Thymus (tissue), 11 donors: ENCODE results near the gene ARF1. TPM values are rescaled to one million over a fixed set of nuclear protein-coding genes. Genes with fewer than 3 reads are reported as not detected.

Source experiments
- DNase-seq, 9 donors: peaks; one replicate each; pipeline ENCODE4 v3.0.0-alpha.2; 2013; ENCODE audit warnings: low spot score in 9 of 9, low read depth in 6 of 9, missing footprints in 1 of 9
- H3K27ac ChIP-seq, 2 donors: one replicate each; pipeline ENCODE4 v1.5.1; 2013; ENCODE audit warnings: control low read depth in 1 of 2, low read depth in 1 of 2, low read length in 1 of 2, mild to moderate bottlenecking in 1 of 2, moderate library complexity in 1 of 2
- H3K27me3 ChIP-seq, 2 donors: one replicate each; pipeline ENCODE4 v1.5.1; 2013; ENCODE audit warnings: low read length in 1 of 2; ENCODE audit not compliant: control insufficient read depth in 2 of 2, insufficient read depth in 1 of 2
- H3K36me3 ChIP-seq, 2 donors: one replicate each; pipeline ENCODE4 v1.5.1; 2013; ENCODE audit warnings: low read length in 1 of 2, mild to moderate bottlenecking in 1 of 2, moderate library complexity in 1 of 2; ENCODE audit not compliant: control insufficient read depth in 2 of 2, insufficient read depth in 2 of 2
- H3K4me1 ChIP-seq, 2 donors: one replicate each; pipeline ENCODE4 v1.5.1; 2013; ENCODE audit warnings: low read length in 2 of 2; ENCODE audit not compliant: control insufficient read depth in 2 of 2, insufficient read depth in 2 of 2
- H3K4me3 ChIP-seq, 2 donors: one replicate each; pipeline ENCODE4 v1.5.1; 2013; ENCODE audit warnings: low read length in 2 of 2, control low read depth in 1 of 2, mild to moderate bottlenecking in 1 of 2
- H3K9me3 ChIP-seq, 2 donors: one replicate each; pipeline ENCODE4 v1.5.1; 2013; ENCODE audit warnings: low read length in 1 of 2, mild to moderate bottlenecking in 1 of 2; ENCODE audit not compliant: control insufficient read depth in 2 of 2, insufficient read depth in 1 of 2
- WGBS: extraction: QIAGEN DNeasy Blood & Tissue Kit; methylation state at CpG from one replicate; pipeline ENCODE4 v1.1.7; 2013; 5-methylcytosine and 5-hydroxymethylcytosine counted together
- polyA plus RNA-seq: library from polyadenylated mRNA; stranded (reverse); fragments of 200-250 nt; gene quantifications from one replicate; pipeline ENCODE4 v1.2.3, GENCODE V29; 2013
- total RNA-seq: library from RNA; stranded (reverse); fragments of 120-200 nt; gene quantifications from one replicate; pipeline ENCODE4 v1.2.4, GENCODE V29; 2013
- donor health status: healthy.

ARF1 gene
- total and polyA plus RNA-seq, 2 donors: 133 to 227 TPM

- 97% methylated on average over 12 of the region's 12 CpGs for WGBS
- H3K4me3 ChIP-seq: no peak overlapping the region
- DNase-seq: no peak
- H3K27me3 ChIP-seq: no peaks in the 10 kb centered on the region
- peaks cover 0 to 14% of the 10 kb centered on the region in 2 donors for H3K9me3 ChIP-seq
- H3K27ac ChIP-seq: peak overlapping the region in 1 of 2 donors; percentile 100
- H3K36me3 ChIP-seq: peaks cover 36 to 57% of the 10 kb centered on the region in 2 donors
- peaks cover 38 to 67% of the 10 kb centered on the region in 2 donors for H3K4me1 ChIP-seq
Observed at GRCh38 chr1:228143480-228144192, 61.1 kb downstream of the ARF1 start.

- no peaks in the 10 kb centered on the region for H3K27me3 ChIP-seq
Observed at GRCh38 chr1:228144193-228144992, 61.9 kb downstream of the ARF1 start.

GRCh38 chr1:228144993-228145343 lies 62.5 kb downstream of the ARF1 start:
- Histone ChIP-seq H3K36me3 (peaks cover 49 to 70% of the 10 kb centered on the region in 2 donors), H3K4me1 (peaks cover 38 to 72% of the 10 kb centered on the region in 2 donors)

More at GRCh38 chr1:228144193-228144992, 61.9 kb downstream of the ARF1 start:
- H3K27ac ChIP-seq: peak overlapping the region in 1 of 2 donors; percentile 55
- peaks cover 43 to 64% of the 10 kb centered on the region in 2 donors for H3K36me3 ChIP-seq
- H3K4me1 ChIP-seq: peaks cover 38 to 69% of the 10 kb centered on the region in 2 donors
- H3K4me3 ChIP-seq: no peak overlapping the region
- H3K9me3 ChIP-seq: peaks cover 0 to 14% of the 10 kb centered on the region in 2 donors
- peak in 2 of 9 donors; percentile 44 to 67 for DNase-seq
- 65% methylated on average over 16 of the region's 16 CpGs for WGBS

DNA sequence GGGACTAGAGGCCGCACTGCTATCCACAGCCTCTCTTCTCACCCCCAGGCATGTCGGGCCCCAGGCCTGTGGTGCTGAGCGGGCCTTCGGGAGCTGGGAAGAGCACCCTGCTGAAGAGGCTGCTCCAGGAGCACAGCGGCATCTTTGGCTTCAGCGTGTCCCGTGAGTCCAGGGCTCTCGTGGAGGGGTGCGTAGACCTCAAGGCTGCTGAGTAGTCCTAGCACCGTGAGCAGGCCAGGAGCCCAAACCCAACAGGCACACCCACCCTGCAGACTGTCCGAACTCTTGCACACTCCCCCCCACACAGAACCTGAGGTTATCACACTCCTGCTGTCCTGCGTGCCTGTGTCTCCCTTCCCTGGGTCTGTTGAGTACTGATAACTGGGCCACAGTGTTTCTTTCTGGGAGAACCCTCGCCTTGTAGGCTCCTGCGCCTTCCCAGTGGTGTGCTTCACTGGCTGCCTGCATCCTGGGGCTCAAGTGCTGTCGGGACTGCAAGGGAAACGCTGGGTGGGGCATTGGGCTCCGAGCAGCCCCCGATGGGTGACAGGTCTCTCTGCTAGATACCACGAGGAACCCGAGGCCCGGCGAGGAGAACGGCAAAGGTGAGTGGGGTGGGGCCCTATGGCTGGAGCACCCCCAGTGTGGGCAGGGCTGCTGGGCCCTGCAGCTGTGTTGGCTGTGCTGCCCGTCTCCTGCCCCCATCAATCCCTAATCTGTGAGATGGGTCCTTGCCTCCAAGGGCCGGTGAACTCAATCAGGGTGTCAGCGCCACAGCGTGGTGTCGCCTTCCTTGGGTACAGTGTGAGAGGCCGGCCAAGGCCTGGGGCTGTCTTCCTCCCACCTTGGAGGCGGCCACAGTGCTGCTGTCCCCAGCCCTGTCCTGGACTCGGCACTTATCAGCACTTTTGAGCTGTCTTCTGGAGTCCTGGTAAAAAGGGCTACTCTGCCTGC lies 63.2 kb downstream of the ARF1 start:
- peaks cover 0 to 14% of the 10 kb centered on the region in 2 donors for H3K9me3 ChIP-seq
- DNase-seq: no peak
- peaks cover 40 to 80% of the 10 kb centered on the region in 2 donors for H3K4me1 ChIP-seq
- no peak overlapping the region for H3K4me3 ChIP-seq
- H3K27me3 ChIP-seq: no peaks in the 10 kb centered on the region
- H3K27ac ChIP-seq: no peak overlapping the region
- WGBS: 98% methylated on average over 31 of the region's 31 CpGs
- peaks cover 53 to 77% of the 10 kb centered on the region in 2 donors for H3K36me3 ChIP-seq

More at GRCh38 chr1:228144993-228145343, 62.5 kb downstream of the ARF1 start:
- H3K27ac ChIP-seq: peak overlapping the region in 1 of 2 donors; percentile 37
- H3K9me3 ChIP-seq: peaks cover 0 to 14% of the 10 kb centered on the region in 2 donors
- no peak for DNase-seq
- no peaks in the 10 kb centered on the region for H3K27me3 ChIP-seq
- H3K4me3 ChIP-seq: no peak overlapping the region
- WGBS: 97% methylated on average over 8 of the region's 8 CpGs

GRCh38 chr1:228146417-228147150 lies 64.1 kb downstream of the ARF1 start:
- H3K27ac ChIP-seq: no peak overlapping the region
- H3K9me3 ChIP-seq: peaks cover 0 to 14% of the 10 kb centered on the region in 2 donors
- peaks cover 55 to 80% of the 10 kb centered on the region in 2 donors for H3K36me3 ChIP-seq
- H3K4me1 ChIP-seq: peaks cover 38 to 82% of the 10 kb centered on the region in 2 donors
- no peak overlapping the region for H3K4me3 ChIP-seq
- WGBS: 98% methylated on average over 18 of the region's 18 CpGs
- H3K27me3 ChIP-seq: no peaks in the 10 kb centered on the region
- no peak for DNase-seq

DNA sequence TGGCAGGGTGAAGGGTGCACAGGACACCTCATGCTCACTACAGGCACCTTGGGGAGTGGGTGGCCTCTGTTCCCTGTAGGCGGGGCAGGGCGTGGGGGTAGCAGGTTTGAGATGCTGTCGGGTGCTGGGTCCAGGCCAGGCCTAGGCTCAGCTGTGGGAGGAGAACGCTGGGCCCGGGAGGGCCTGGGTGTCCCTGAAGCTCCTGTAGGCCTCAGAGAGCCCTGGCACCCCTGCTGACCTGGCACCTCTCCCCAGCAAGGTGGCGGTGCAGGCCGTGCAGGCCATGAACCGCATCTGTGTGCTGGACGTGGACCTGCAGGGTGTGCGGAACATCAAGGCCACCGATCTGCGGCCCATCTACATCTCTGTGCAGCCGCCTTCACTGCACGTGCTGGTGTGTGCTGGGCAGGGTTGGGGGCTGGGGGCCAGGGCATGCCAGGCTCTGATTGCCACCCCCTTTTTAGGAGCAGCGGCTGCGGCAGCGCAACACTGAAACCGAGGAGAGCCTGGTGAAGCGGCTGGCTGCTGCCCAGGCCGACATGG lies 64.7 kb downstream of the ARF1 start:
- Histone ChIP-seq H3K4me3 (no peak overlapping the region), H3K9me3 (peaks cover 0 to 9% of the 10 kb centered on the region in 2 donors), H3K27ac (no peak overlapping the region), H3K36me3 (peaks cover 61 to 79% of the 10 kb centered on the region in 2 donors), H3K27me3 (no peaks in the 10 kb centered on the region), H3K4me1 (peaks cover 31 to 80% of the 10 kb centered on the region in 2 donors)
- no peak for DNase-seq
- 98% methylated on average over 20 of the region's 20 CpGs for WGBS

DNA sequence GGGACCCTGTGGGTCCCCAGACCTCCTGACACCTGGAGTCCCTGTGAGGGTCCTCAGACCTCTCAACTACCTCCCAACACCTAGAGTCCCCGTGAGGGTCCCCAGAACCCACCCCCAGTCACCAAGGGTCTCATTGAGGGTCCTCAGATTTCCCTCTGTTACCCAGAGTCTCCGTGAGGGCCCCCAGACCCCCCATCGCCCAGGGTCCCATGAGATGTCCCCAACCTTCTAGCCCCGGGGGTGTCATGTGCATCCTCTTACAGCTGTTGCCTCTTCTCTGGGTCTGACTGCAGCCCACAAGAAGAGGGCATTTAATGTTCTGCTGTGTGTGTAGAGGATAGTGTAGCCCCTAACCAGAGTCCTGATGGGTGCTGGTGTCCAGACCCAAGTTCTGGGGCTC lies 65.3 kb downstream of the ARF1 start:
- no peak for DNase-seq
- peaks cover 0 to 4% of the 10 kb centered on the region in 2 donors for H3K9me3 ChIP-seq
- H3K27me3 ChIP-seq: no peaks in the 10 kb centered on the region
- H3K4me1 ChIP-seq: peaks cover 27 to 75% of the 10 kb centered on the region in 2 donors
- H3K27ac ChIP-seq: no peak overlapping the region
- 98% methylated on average over 4 of the region's 4 CpGs for WGBS
- H3K36me3 ChIP-seq: peaks cover 61 to 78% of the 10 kb centered on the region in 2 donors
- H3K4me3 ChIP-seq: no peak overlapping the region
